Activated CD8-positive, alpha-beta T cell treated with anti-CD3 and anti-CD28 coated beads for 36 hours (primary cell): ENCODE results near the gene FOXN3. TPM values are rescaled to one million over a fixed set of nuclear protein-coding genes. Genes with fewer than 3 reads are reported as not detected.

Experiments used
- ATAC-seq: fragments of 200-7000 bp; cut with Tn5 transposase; one replicate; pipeline ENCODE4 v1.10.0; 2021; ENCODE audit warnings: mild to moderate bottlenecking, moderate library complexity
- CTCF ChIA-PET: fragments of 350-600 bp; sonication (Branson Sonifier 250); formaldehyde crosslinking; loops from one replicate; lab custom pipeline; 2021; ENCODE audit warnings: antibody characterized with exemption; lab: Charles Lee
- POLR2A ChIA-PET: fragments of 350-600 bp; sonication (Branson Sonifier 250); formaldehyde crosslinking; loops from one replicate; lab custom pipeline; 2021; ENCODE audit warnings: antibody characterized with exemption; lab: Charles Lee
- DNase-seq: peaks from one replicate; pipeline ENCODE4 v3.0.0-alpha.2; 2020
- H3K27ac Mint-ChIP-seq: one replicate; pipeline ENCODE4 v1.8.0; 2021; ENCODE audit warnings: mild to moderate bottlenecking, mixed read lengths
- H3K27me3 Mint-ChIP-seq: one replicate; pipeline ENCODE4 v1.8.0; 2021; ENCODE audit warnings: mixed read lengths
- H3K36me3 Mint-ChIP-seq: one replicate; pipeline ENCODE4 v1.8.0; 2021; ENCODE audit warnings: low read depth, mixed read lengths
- H3K4me1 Mint-ChIP-seq: one replicate; pipeline ENCODE4 v1.8.0; 2021; ENCODE audit warnings: low read depth, mixed read lengths
- H3K4me3 Mint-ChIP-seq: one replicate; pipeline ENCODE4 v1.8.0; 2021; ENCODE audit warnings: mild to moderate bottlenecking, moderate library complexity, mixed read lengths
- H3K9me3 Mint-ChIP-seq: one replicate; pipeline ENCODE4 v1.8.0; 2021; ENCODE audit warnings: mixed read lengths
- CTCF ChIP-seq: fragments of 200-600 bp; IDR thresholded peaks from one replicate; pipeline ENCODE4 v1.8.0; 2022; ENCODE audit warnings: antibody characterized with exemption, mild to moderate bottlenecking
- intact Hi-C: fragments of 100-400 bp; cut with micrococcal nuclease; formaldehyde crosslinking; loops from one replicate; pipeline ENCODE4 v1.10.0; 2022
- total RNA-seq, 2 experiments: library from RNA; stranded (reverse); gene quantifications; one replicate each; pipeline ENCODE4 v1.2.3, GENCODE V29; 2021

FOXN3 gene
- total RNA-seq, 2 experiments from 2014 or later, result 83.4 to 85.0 TPM

DNA sequence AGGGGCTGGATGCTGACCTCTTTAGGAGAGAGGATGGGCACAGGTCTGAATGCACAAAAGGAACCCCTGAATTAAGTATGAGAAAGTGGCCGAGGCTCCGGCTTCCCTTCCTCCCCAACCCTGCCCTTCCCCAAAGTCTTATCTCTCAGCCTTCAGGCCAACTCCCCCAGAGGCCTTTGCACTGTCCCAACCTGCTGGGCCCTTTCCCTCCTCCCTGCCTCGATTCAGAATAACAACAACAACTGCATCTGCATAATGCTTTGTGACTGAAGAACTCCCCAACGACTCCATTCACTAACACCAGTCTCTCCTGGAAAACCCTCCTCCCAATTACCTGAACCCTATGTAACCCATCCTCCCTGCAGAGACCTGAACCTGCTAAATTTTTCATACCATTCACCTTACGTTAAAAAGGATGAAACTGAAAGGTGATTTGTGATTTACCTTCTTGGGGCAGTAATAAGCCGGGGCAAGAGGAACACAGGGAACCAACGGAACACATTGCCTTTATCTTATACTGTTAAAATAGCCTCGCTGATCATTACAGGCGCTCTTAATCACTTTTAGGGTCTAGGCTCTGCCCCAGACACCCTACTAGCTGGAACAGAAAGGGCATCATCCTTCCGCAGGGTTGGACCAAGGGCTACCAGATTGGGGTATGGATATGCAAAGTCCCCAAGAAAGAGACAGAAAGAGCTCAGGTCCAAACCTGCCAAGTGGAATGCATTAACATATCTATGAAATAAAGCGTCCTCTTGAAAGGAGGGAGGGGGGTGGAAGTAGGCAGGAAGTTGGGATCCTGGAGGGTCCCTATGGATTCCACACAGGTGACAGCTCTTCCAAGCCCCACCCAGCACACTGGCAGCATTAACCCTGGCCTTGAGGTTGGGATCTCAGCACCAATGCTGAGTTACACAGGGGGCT lies 24.2 kb upstream of the FOXN3 start:
- intact Hi-C loops, result no loop called here
- Mint-ChIP-seq H3K4me1 (peaks cover 65% of the 10 kb centered on the region), H3K9me3 (peaks cover 4% of the 10 kb centered on the region), H3K27me3 (no peaks in the 10 kb centered on the region), H3K36me3 (peaks cover 19% of the 10 kb centered on the region), H3K27ac (peak overlapping the region; percentile 58), H3K4me3 (no peak overlapping the region)
- ChIA-PET CTCF (no interaction called here), POLR2A (no interaction called here)
- no peak for TF ChIP-seq CTCF
- ATAC-seq, result no peak
- no peak for DNase-seq

- intact Hi-C loops, result no loop called here
- H3K4me3 Mint-ChIP-seq, result no peak overlapping the region
- H3K4me1 Mint-ChIP-seq, result peaks cover 47% of the 10 kb centered on the region
- POLR2A ChIA-PET, result interaction anchor here (1.0 to 1.9 kb wide), 2 partner anchors 8 to 183 kb away, joined by 4 to 9 read pairs; no protein-coding TSS in a partner anchor
- no peaks in the 10 kb centered on the region for H3K27me3 Mint-ChIP-seq
- DNase-seq, result no peak
- TF ChIP-seq CTCF, result no peak
- H3K27ac Mint-ChIP-seq, result peak overlapping the region; percentile 53
- CTCF ChIA-PET, result interaction anchor here (0.6 kb wide), 1 partner anchor 43 kb away, joined by 3 read pairs; no protein-coding TSS in a partner anchor
- H3K36me3 Mint-ChIP-seq, result peaks cover 8% of the 10 kb centered on the region
- no peak for ATAC-seq
- H3K9me3 Mint-ChIP-seq, result no peaks in the 10 kb centered on the region
Observed at GRCh38 chr14:89435892-89436656, 19.0 kb upstream of the FOXN3 start.

GRCh38 chr14:89435492-89435891 lies 18.5 kb upstream of the FOXN3 start:
- Mint-ChIP-seq H3K9me3 (no peaks in the 10 kb centered on the region), H3K36me3 (peaks cover 8% of the 10 kb centered on the region), H3K27ac (peak overlapping the region; percentile 38), H3K27me3 (no peaks in the 10 kb centered on the region), H3K4me1 (peaks cover 48% of the 10 kb centered on the region), H3K4me3 (no peak overlapping the region)
- ATAC-seq (no peak), DNase-seq (no peak)
- TF ChIP-seq CTCF, result no peak
- intact Hi-C loops, result no loop called here
- ChIA-PET POLR2A (interaction anchor here (1.0 to 1.9 kb wide), 2 partner anchors 9 to 183 kb away, joined by 4 to 9 read pairs; no protein-coding TSS in a partner anchor), CTCF (interaction anchor here (0.6 kb wide), 1 partner anchor 44 kb away, joined by 3 read pairs; no protein-coding TSS in a partner anchor)

- intact Hi-C loops, result loop anchor here (5.0 kb wide), 1 partner anchor 75 kb away; no protein-coding TSS in a partner anchor
Observed at GRCh38 chr14:89432226-89432625, 15.2 kb upstream of the FOXN3 start.

More at GRCh38 chr14:89432226-89432625, 15.2 kb upstream of the FOXN3 start:
- TF ChIP-seq CTCF, result no peak
- H3K9me3 Mint-ChIP-seq, result no peaks in the 10 kb centered on the region
- peaks cover 8% of the 10 kb centered on the region for H3K36me3 Mint-ChIP-seq
- H3K4me3 Mint-ChIP-seq, result no peak overlapping the region
- H3K4me1 Mint-ChIP-seq, result peaks cover 66% of the 10 kb centered on the region
- peak overlapping the region; percentile 74 for H3K27ac Mint-ChIP-seq
- ATAC-seq, result no peak
- no peaks in the 10 kb centered on the region for H3K27me3 Mint-ChIP-seq
- POLR2A ChIA-PET, result interaction anchor here (3.5 kb wide), 1 partner anchor 188 kb away, joined by 24 read pairs; no protein-coding TSS in a partner anchor
- no peak for DNase-seq
- CTCF ChIA-PET, result interaction anchor here (0.6 kb wide), 1 partner anchor 12 kb away, joined by 3 read pairs; no protein-coding TSS in a partner anchor
